Endothelial cell of umbilical vein (primary cell): ENCODE measurements around the gene FAM53A.

Source experiments
- EZH2 ChIP-seq: IDR thresholded peaks from 2 replicates; pipeline ENCODE4 v1.6.1; 2012; ENCODE audit warnings: borderline replicate concordance, low read depth, mild to moderate bottlenecking, moderate library complexity, low read length, inconsistent platforms; ENCODE audit not compliant: severe bottlenecking
- POLR2A ChIP-seq: IDR thresholded peaks from 2 replicates; pipeline ENCODE4 v1.6.1; 2012; ENCODE audit warnings: low read depth, mild to moderate bottlenecking, control low read depth, low read length

DNA sequence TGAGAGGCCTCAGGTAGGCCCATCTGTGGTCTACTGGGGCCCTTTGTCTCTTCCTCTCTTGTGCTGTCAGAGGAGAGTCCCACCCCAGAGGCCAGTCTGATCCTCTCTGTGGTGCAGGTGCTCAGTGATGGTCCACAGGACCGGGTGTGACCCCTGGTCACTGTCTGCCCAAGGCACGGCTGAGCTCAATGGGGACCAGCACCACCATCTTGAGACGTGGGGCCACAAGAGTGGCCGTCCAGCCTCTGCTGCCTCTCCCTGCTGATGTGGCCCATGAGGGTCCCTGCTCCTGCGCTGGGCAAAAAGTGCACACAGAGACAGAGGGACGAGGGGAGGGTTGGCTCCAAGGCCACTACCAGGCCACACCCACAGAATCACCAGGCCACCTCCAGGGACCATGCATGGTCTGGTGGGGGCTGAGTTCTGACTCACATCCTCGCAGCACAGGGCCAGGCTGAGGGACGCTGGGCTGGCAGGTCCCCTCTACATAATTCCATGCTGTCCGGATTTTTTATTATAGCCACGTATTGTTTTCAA, 88.3 kb downstream of the FAM53A start:
- TF ChIP-seq POLR2A, result no peak
- TF ChIP-seq EZH2, result no peak
